Anterior cingulate cortex (tissue), 58 donors: ENCODE measurements around the gene SLC16A10.
"Not testable (repeated sequence)": the region's sequence is repeated elsewhere in the genome, so short reads cannot be mapped to it uniquely, and the experiment has no call there.

Source experiments
- DNase-seq, 58 donors: peaks; one replicate each; lab custom pipeline; 2025; lab: John Stamatoyannopoulos, UW

SLC16A10 gene

DNA sequence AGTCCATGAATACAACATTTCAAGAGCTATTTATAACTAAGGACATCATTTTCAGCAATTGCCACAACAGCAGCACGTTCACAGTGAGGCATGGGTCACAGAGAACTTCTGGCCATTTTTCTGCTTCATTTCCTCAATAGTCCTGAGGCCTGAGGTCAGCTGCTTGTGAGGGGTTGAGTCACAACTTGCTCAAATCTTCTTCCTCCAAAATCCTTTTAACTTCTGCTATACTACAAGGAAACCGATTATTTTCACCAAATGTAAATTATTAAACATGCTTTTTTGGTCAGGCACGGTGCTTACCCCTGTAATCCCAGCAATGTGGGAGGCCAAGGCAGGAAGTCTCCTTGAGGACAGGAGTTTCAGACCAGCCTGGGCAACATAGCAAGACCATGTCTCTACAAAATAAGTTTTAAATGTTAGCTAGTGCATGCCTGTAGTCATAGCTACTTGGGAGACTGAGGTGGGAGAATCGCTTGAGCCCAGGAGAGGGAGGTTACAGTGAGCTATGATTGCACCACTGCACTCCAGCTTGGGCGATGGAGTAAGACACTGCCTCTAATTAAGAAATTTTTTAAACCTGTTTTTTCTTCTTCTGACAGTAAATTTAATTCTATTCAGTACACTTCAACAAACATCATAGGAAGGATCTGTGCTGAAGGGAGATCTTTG lies 11.1 kb upstream of the SLC16A10 start:
- no peak for DNase-seq

DNA sequence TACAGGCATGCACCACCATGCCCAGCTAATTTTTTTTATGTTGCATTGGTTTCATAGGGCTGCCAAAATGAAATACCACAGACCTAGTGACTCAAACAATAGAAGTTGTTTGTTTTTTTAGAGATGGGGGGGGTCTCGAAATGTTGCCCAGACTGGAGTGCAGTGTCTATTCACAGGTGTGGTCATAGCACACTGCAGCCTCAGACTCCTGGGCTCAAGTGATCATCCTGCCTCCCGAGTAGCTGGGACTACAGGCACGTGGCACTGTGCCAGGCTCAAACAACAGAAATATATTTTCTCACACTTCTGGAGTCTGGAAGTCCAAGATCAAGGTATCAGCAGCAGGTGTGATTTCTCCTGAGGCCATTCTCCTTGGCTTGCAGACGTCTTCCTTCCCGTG lies 6.6 kb upstream of the SLC16A10 start:
- no peak for DNase-seq

DNA sequence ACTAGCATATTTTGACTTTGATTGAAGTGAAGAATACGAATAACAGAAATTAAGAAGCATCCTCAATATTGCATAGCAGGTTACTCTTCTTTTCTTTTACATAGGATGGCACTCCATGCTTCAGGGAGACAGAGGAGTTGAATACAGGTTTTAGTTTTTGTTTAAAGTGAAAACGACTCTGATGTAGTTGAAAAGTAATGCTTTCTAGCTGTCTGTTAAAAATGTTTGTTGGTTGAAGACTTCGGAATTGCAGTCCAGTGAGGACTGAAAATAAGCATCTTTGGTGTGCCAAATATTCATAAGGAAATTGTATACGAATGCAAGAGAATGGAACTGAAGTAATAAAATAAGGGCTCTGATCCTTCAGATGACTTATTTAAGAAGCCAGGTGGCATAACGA lies 618 bp upstream of the SLC16A10 start:
- no peak for DNase-seq

DNA sequence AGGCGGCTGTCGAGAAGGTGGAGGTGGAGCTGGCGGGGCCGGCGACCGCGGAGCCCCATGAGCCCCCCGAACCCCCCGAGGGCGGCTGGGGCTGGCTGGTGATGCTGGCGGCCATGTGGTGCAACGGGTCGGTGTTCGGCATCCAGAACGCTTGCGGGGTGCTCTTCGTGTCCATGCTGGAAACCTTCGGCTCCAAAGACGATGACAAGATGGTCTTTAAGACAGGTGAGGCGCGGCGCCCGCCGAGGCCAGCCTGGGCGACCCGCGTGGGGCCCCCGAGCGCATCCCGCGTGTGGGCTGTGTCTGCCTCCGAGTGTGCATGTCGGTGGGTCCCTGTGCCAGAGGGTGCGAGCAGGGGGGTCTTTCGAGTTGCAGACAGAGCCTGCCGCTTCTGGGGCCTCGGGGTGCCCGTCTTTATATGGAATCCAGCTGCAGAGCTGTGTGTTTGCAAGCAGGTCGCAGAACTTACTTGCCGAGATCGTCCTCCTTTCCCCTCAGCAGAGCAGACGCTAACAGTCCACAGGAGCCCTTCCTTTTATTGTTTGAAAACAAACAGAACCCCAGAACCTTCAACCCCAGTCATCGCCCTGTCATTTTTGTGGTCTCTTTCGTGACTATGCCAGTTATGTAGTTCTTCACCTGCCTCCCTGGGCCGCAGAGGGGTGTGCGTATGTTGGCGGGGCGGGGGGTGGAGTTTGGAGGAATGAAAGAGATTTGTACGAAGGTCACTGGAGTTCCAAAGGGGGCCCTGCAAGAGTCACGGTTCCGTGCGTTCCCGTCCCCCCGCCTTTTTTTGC lies 766 bp downstream of the SLC16A10 start:
- peak in 9 of 58 donors; percentile 1 to 36 (median 11) for DNase-seq

DNA sequence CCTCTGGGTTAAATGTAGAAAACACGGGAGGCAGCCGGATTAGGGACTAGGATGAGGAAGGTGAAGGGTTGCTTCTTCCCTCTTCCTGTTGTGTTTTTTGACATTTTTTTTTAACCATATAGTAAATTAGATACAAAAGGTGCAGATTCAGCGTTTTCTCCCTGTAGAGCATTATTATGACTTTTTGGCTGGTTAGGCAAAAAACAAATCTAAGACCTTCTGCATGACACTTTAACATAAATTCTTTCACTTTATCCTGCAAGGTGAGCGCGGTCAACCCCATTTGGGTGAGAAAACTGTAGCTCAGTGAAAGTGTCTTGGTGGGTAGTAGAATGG lies 1.3 kb downstream of the SLC16A10 start:
- no peak for DNase-seq

DNA sequence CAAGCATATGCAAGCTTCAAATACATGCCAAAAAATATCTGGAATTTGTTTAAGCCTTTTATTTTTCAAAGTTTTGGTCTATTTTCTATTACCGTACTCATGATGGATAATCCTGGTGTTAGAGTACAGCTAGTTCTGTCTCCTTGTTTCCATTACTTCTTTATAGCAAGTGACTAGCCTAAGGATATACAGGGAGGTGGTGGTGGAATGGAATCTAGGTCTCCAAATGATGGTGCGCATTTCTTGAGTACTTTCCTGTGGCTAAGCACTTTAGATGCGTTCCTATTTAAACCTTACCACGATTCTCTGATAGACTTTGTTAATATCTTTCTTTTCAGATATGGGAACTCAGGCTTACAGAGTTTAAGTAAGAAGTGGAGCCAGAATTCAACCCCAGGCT lies 3.5 kb downstream of the SLC16A10 start:
- DNase-seq: no peak

DNA sequence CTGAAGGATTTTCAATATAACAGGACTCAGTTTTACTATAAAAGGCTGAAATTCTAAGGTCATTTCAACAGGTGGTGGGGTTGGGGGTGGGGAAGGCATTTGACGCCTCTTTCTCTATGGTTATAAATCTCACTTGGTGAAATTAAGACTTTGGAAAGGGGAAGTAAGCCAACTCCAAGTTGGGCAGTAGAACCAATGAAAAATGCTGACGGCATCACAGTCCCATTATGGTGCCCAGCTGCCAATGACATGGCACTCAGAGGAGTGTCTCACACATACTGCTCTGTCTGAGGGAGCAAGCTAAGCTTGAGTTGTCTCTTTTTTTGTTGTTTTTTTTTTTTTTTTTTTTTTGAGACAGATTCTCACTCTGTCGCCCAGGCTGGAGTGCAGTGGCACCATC lies 4.7 kb downstream of the SLC16A10 start:
- DNase-seq: no peak

DNA sequence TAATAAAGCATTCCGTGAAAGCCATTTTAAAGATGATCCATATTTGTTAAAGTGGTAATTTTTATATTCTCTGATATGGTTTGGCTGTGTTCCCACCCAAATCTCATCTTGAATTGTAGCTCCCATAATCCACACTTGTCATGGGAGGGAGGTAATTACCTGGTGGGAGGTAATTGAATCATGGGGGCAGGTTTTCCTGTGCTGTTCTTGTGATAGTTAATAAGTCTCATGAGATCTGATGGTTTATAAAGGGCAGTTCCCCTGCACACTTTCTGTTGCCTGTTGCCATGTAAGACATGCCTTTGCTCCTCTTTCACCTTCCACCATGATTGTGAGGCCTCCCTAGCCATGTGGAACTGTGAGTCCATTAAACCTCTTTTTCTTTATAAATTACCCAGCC lies 8.2 kb downstream of the SLC16A10 start:
- DNase-seq: not testable (repeated sequence)

DNA sequence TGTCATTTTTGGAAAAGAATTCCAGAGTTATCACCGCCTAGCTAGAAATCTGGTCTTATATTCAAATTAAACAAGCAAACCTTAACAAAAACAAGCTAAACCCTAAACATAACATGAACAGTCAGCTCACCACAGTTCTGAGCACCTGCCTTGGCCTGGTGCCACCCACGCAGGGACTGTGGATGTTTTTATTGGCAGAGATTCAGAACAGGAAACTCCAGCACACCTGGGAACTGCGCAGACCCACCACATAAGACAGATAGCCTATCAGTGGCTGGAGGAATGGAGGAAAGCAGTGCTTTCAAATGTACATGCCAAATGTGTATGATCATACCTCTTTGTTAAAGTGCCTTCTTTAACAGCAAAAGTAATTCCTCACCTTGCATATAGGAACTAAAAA lies 8.9 kb downstream of the SLC16A10 start:
- no peak for DNase-seq

DNA sequence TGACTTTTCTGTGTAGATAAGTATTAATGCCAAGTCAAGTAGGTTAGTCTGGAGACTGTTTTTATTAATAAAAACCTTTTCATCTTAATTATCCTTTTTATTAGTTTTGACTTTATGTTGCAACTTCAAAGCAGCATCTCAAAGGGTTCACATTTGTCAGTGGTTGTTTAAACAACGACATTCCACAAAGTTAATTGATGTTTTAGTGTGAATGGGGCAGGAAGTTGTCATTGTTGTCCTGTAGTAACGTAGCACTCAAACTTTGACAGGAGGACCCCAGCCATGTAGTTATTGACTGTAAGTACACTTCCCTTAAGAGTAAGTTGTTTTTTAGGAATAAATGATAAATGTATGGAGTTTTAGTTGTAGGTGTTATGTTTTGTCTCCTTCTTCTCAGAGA lies 11.3 kb downstream of the SLC16A10 start:
- no peak for DNase-seq

DNA sequence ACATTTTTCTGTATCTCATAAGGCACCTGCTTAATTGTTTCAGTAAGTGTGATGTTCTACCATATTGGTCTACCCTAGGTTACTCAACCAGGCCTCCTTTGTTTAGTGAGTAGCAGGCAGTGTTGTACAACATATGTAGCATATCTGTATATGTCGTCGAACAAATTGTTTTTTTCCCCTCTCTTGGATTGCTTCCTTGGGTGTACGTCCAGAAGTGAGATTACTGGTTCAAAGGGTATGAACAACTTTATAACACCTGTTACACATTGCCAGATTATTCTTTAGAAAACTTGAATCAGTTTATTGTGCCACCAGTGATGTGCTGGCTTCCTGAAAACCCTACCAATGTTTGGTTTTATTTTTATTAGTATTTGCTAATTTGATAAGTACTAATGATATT lies 14.7 kb downstream of the SLC16A10 start:
- DNase-seq: no peak

DNA sequence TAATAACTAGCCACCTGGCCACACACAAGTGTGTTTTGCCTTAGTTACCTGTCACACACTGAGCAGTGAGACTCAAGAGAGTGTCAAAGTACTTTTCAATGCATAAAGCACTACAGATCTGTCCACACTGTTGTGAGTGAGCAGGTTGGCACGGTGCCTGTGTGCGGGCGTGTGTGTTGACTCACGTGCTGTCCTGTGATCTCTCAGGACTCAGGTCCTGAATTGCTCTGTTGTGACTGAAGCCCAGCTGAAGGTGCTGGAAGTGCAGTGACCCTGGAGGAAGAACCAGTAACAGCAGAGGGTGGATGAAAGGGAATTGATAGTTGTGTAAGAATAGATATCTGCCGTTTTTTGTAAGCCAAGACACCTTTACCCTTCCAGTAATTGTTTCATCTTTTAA lies 18.3 kb downstream of the SLC16A10 start:
- DNase-seq: no peak

DNA sequence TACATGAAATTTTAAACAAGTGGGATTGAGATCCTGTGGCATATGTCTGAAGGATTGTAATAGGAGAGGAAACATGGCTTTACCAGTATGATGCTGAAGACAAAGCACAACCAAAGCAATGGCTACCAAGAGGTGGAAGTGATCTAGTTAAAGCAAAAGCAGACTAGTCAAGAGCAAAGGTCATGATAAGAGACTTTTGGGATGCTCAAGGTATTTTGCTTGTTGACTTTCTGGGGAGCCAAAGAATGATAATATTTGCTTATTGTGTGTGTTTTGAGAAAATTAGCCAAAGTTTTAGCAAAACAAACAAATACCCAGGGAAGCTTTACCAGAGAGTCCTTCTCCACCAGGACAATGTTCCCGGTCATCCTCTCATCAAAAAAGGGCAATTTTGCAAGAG lies 20.3 kb downstream of the SLC16A10 start:
- no peak for DNase-seq

DNA sequence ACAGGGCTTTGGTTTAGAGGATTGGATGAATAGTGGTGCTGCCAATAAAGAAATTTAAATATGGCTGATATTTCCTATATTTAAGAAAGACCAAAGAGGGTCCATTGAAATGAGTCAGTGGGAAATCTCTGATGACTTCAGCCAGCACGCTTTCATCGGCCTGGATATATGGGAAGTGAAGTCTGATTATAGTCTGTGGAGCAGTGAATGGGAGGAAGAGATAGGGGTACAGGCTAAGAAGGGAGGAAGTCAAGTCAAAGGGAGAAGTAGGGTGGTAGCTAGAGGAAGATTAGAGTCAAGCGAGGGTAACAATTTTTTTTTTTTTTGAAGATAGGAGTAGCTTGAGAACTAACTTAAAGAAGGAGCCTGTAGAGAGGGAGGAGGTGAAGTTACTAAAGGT lies 22.7 kb downstream of the SLC16A10 start:
- no peak for DNase-seq

DNA sequence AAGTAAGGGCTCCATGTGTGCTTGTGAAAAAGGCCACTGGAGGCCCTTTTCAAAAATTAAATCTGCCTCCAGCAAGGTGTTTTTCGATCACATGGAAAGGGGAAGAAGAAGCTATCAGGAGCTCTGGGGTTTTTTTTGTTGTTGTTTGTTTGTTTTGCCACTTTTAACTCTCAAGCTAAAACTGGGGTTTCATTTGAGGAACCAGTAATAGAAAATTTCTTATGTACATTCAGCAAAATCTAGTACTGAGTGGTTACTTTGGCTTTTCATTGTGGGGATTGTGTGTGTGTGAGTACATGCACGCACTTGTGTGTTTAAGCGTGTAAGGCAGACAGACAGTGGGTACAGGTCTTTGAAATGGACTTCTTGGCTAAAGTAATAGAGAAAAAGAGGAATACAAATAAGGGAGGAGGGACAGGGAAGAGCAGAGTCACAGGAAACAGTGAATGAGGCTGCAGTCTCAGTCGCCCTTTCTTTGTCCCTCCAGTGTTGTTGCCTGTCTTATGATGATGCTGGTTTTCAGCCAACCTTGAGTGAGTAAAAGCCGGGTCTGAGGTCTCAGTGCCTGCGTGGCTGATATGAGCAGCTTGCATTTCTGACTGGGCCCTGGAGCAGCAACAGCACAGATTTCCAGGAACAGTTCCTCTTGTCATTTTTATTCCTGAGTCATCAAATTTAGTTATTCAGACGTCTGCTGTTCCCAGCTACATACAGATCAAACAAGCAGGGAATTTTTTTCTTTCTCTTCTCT lies 26.2 kb downstream of the SLC16A10 start:
- peak in 4 of 58 donors; percentile 1 to 24 (median 5) for DNase-seq

DNA sequence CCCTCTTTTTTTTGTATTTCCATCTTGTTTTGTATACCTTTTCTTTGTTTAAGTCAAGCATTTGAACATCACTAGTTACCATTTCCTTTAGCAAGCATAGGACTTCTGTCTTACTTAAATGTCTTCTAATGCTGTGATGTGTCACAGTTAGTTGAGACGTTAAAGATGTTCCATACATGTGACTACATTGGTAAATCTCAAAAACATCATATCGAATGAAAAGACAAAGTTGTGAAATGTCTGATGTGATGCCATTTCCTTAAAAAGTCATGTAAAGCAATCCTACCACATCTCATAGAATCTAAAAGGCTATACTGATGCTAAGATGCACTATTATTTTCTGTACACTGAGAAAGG lies 26.8 kb downstream of the SLC16A10 start:
- no peak for DNase-seq

DNA sequence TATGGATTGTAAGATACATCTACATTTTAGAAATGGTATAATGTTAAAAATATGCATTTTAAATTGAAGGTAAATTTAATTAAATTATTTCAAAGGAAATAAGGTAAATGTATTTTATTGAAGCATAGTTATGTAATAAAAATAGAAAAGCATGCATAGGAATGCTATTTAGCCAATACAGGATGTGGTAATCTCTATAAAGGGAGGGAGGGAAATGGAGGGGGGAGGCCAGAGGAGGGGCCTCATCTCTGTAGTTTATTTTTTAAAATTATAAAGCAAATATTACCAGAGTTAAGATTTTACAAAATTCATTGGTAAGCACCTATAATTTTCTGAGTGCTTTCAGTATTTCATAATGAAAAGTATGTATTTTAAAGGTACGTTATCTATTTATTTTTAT lies 27.2 kb downstream of the SLC16A10 start:
- no peak for DNase-seq

DNA sequence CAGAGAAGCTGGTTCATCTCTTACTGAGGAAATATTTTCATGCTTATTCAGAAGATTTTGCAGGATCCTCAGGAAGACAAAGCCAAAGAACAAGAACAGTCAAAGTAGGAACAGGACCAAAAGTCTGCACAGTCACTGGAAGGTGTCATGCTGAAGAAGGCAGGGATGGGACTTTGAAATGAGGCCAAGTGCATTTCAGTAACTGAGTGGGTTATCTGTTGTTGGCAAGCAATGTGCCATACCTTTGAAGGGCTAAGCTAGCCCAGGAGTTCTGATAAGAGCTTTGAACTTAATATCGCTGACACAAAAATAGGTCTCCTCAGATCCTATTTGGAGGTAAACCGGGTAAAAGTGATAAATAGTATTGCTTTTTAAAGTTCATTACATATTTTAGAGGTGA lies 31.5 kb downstream of the SLC16A10 start:
- no peak for DNase-seq

DNA sequence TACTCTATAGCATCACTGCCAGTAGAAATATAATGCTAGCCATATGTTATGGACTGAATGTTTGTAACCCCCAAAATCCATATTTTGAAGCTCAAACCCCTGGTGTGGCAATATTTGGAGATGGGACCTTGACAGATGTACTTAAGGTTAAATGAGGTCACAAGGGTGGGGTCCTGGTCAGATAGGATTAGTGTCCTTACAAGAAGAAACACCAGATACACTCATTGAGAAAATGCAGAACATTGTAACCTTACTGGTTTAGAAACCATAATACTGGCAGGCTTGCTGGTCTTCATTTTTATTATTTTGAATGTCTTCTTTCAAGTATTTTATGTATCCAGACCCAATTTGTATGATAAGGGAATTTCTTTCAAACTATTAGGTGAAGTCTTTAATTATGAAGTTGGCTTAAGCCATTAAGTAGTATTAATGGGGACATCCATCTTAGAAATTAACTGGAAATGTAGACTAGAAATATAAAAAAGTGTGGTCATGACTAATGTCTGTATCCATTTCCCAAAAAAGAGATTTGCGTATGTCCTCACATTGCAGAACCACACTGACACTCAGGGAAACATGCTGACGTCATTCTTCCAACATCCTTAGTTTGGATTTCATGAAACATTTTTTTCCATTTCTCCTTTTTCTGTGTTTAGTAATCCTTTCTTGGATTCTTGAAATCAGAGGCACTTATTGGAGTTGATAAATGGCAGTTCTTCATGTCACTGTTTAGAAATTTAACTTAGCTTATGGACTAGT lies 32.4 kb downstream of the SLC16A10 start:
- DNase-seq: no peak

DNA sequence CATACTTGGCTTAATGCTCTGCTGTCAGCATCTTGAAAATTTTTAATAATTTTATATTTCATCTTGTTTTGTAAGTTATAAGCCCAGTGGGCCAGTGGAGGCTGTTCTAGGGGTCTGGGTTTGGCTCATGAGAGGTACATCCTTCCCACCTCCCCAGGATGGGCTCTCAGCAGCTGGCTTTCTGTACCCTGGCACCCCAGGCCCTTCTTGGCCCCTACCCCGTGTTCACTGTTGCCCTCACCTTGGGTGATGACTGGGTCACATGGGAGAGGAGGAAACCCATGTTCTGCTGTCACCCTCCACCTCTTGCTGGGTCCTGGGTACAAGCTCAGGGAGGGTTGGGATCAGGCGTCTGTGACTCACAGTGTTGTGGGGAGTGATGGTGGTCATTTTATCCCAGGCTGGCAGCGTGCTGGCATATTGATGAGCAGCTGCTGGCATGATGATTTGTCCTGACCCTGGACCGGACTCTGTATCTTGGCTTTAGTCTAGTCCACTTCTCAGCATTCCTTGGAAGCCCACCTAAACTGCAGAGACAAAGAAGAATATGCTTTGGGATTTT lies 34.6 kb downstream of the SLC16A10 start:
- DNase-seq: no peak
